HCT116 (cell line): ENCODE measurements around the gene RGS4. TPM values are rescaled to one million over a fixed set of nuclear protein-coding genes. Genes with fewer than 3 reads are reported as not detected.

ENCODE experiments used
- ATAC-seq: fragments of 200-7000 bp; cut with Tn5 transposase; 2 replicates; pipeline ENCODE4 v1.9.1; 2020; ENCODE audit warnings: mild to moderate bottlenecking, moderate library complexity
- BruUV-seq: library from RNA; stranded (reverse); fragments of 400-500 nt; replicated peaks from 2 replicates; lab custom pipeline; 2021; lab: Mats Ljungman, UMichigan
- CTCF ChIA-PET: fragments of 300-600 bp; sonication (Branson Sonifier 250); formaldehyde crosslinking; loops from one replicate; lab custom pipeline; 2021; ENCODE audit warnings: antibody characterized with exemption; lab: Charles Lee
- POLR2A ChIA-PET: fragments of 300-600, 350-600 bp; sonication (Branson Sonifier 250); formaldehyde crosslinking; loops from one replicate; lab custom pipeline; 2021; ENCODE audit warnings: antibody characterized with exemption; lab: Charles Lee
- RAD21 ChIA-PET, 2 experiments: fragments of 300-600 bp; sonication (Branson Sonifier 250); formaldehyde crosslinking; loops; one replicate each; lab custom pipeline; 2023; ENCODE audit warnings: low total read pairs in 2 of 2; ENCODE audit not compliant: uncharacterized antibody in 2 of 2, unreplicated experiment in 2 of 2, low non-redundant PET in 1 of 2; lab: Charles Lee
- DNase-seq: peaks from one replicate; pipeline ENCODE4 v3.0.0-alpha.2; 2010; ENCODE audit warnings: low read depth, low spot score
- H2AFZ ChIP-seq: fragments of 200-600 bp; shearing (Covaris generic), sonication (generic); 2 replicates; pipeline ENCODE4 v1.6.1; 2017; ENCODE audit warnings: low read depth, mixed run types, mixed read lengths, antibody characterized with exemption, low read length; ENCODE audit not compliant: poor library complexity, severe bottlenecking
- H3K27ac ChIP-seq: 2 replicates; pipeline ENCODE4 v1.5.1; 2012; ENCODE audit warnings: low read depth, low read length
- H3K27me3 ChIP-seq: fragments of 200-600 bp; sonication (generic); 2 replicates; pipeline ENCODE4 v1.6.1; 2016; ENCODE audit warnings: mixed run types, low read length, mixed read lengths; ENCODE audit not compliant: insufficient read depth
- H3K36me3 ChIP-seq, 2 experiments: fragments of 200-500 bp in 1 of 2; fragments of 200-600 bp in 1 of 2; sonication (Bioruptor generic) in 1 of 2; sonication (generic) in 1 of 2; 2 replicates each; pipeline versions ENCODE4 v1.5.1 to v1.6.1; 2014 to 2016; ENCODE audit warnings: low read length in 2 of 2, inconsistent platforms in 1 of 2, mixed read lengths in 1 of 2, mixed run types in 1 of 2; ENCODE audit not compliant: insufficient read depth in 2 of 2, control insufficient read depth in 1 of 2
- H3K4me1 ChIP-seq, 2 experiments: fragments of 200-600 bp in 1 of 2; sonication (generic) in 1 of 2; 2 replicates each; pipeline versions ENCODE4 v1.5.1 to v1.6.1; 2012 to 2017; ENCODE audit warnings: low read length in 2 of 2, inconsistent platforms in 1 of 2, mild to moderate bottlenecking in 1 of 2, mixed read lengths in 1 of 2, mixed run types in 1 of 2, moderate library complexity in 1 of 2; ENCODE audit not compliant: insufficient read depth in 2 of 2, control insufficient read depth in 1 of 2
- H3K4me2 ChIP-seq: fragments of 200-600 bp; sonication (generic); 2 replicates; pipeline ENCODE4 v1.6.1; 2017; ENCODE audit warnings: mixed run types, low read length, mixed read lengths
- H3K4me3 ChIP-seq, 2 experiments: fragments of 200-600 bp in 1 of 2; sonication (generic) in 1 of 2; replicated peaks in 1 of 2; 2 replicates each; pipeline ENCODE4 v1.5.1; 2011 to 2016; ENCODE audit warnings: low read length in 2 of 2, control low read depth in 1 of 2, low read depth in 1 of 2, mild to moderate bottlenecking in 1 of 2, mixed read lengths in 1 of 2, mixed run types in 1 of 2
- H3K79me2 ChIP-seq: fragments of 200-600 bp; sonication (generic); 2 replicates; pipeline ENCODE4 v1.6.1; 2017; ENCODE audit warnings: mild to moderate bottlenecking, mixed run types, low read length, moderate library complexity, mixed read lengths; ENCODE audit not compliant: insufficient read depth
- H3K9ac ChIP-seq: fragments of 200-600 bp; sonication (generic); 2 replicates; pipeline ENCODE4 v1.6.1; 2016; ENCODE audit warnings: low read length, mixed read lengths
- H3K9me2 ChIP-seq: fragments of 200-600 bp; sonication (generic), shearing (Covaris generic); 2 replicates; pipeline ENCODE4 v1.6.1; 2017; ENCODE audit warnings: mixed run types, mild to moderate bottlenecking, moderate library complexity; ENCODE audit not compliant: insufficient read depth
- H3K9me3 ChIP-seq, 2 experiments: fragments of 200-500 bp in 1 of 2; fragments of 200-600 bp in 1 of 2; sonication (Bioruptor generic) in 1 of 2; sonication (generic) in 1 of 2; 2 replicates each; pipeline ENCODE4 v1.6.1; 2014 to 2017; ENCODE audit warnings: low read length in 2 of 2, mixed read lengths in 2 of 2, inconsistent platforms in 1 of 2, low read depth in 1 of 2, mild to moderate bottlenecking in 1 of 2, mixed run types in 1 of 2, moderate library complexity in 1 of 2; ENCODE audit not compliant: control insufficient read depth in 1 of 2, insufficient read depth in 1 of 2
- H4K20me1 ChIP-seq: fragments of 200-600 bp; sonication (generic), shearing (Covaris generic); 2 replicates; pipeline ENCODE4 v1.6.1; 2017; ENCODE audit warnings: mixed run types, mild to moderate bottlenecking, moderate library complexity; ENCODE audit not compliant: insufficient read depth
- CBX3 ChIP-seq: IDR thresholded peaks from 2 replicates; pipeline ENCODE4 v1.6.1; 2012; ENCODE audit warnings: low read depth
- EGR1 ChIP-seq: IDR thresholded peaks from 2 replicates; pipeline ENCODE4 v1.6.1; 2012; ENCODE audit warnings: low read depth
- FOSL1 ChIP-seq: IDR thresholded peaks from 2 replicates; pipeline ENCODE4 v1.6.1; 2012; ENCODE audit warnings: low read depth
- JUND ChIP-seq: IDR thresholded peaks from 2 replicates; pipeline ENCODE4 v1.6.1; 2012
- MAX ChIP-seq: IDR thresholded peaks from 2 replicates; pipeline ENCODE4 v1.6.1; 2012
- POLR2A ChIP-seq: IDR thresholded peaks from 2 replicates; pipeline ENCODE4 v1.7.0; 2011; ENCODE audit warnings: borderline replicate concordance; ENCODE audit not compliant: insufficient read depth, insufficient read length; ENCODE audit errors: extremely low read depth
- POLR2AphosphoS5 ChIP-seq: IDR thresholded peaks from 2 replicates; pipeline ENCODE4 v1.6.1; 2011; ENCODE audit warnings: mild to moderate bottlenecking, low read depth, low read length, moderate library complexity
- SRF ChIP-seq: IDR thresholded peaks from 2 replicates; pipeline ENCODE4 v1.6.1; 2012; ENCODE audit warnings: low read depth
- YY1 ChIP-seq: IDR thresholded peaks from 2 replicates; pipeline ENCODE4 v1.6.1; 2011; ENCODE audit warnings: low read length, low read depth, moderate library complexity, mild to moderate bottlenecking; ENCODE audit not compliant: insufficient replicate concordance; ENCODE audit errors: extremely low read depth
- intact Hi-C: fragments of 100-400 bp; cut with micrococcal nuclease; formaldehyde crosslinking; loops from 2 replicates; pipeline ENCODE4 v1.10.0; 2022
- total RNA-seq: library from RNA; stranded (reverse); gene quantifications from one replicate; pipeline ENCODE4 v1.2.1, GENCODE V29; 2021; ENCODE audit not compliant: unreplicated experiment

Gene RGS4
- total RNA-seq, 1 experiment from 2014 or later: not detected

- CTCF ChIA-PET: no interaction called here
- no peaks in the 10 kb centered on the region for H3K9me2 ChIP-seq
- no peaks in the 10 kb centered on the region for H4K20me1 ChIP-seq
- BruUV-seq: no TSS peak
- no peaks in the 10 kb centered on the region for H3K4me1 ChIP-seq
- ATAC-seq: no peak
- H3K9ac ChIP-seq: no peak overlapping the region
- H2AFZ ChIP-seq: no peak overlapping the region
- H3K9me3 ChIP-seq: no peaks in the 10 kb centered on the region
- POLR2A ChIA-PET: no interaction called here
- TF ChIP-seq CBX3 (no peak), MAX (no peak), POLR2A (no peak), YY1 (no peak), EGR1 (no peak), POLR2AphosphoS5 (no peak), FOSL1 (no peak)
- no peak overlapping the region for H3K4me3 ChIP-seq
- no peak overlapping the region for H3K4me2 ChIP-seq
- H3K27ac ChIP-seq: no peak overlapping the region
- no peaks in the 10 kb centered on the region for H3K79me2 ChIP-seq
- RAD21 ChIA-PET: no interaction called here
- DNase-seq: no peak
- H3K36me3 ChIP-seq: no peaks in the 10 kb centered on the region
- H3K27me3 ChIP-seq: no peaks in the 10 kb centered on the region
- intact Hi-C loops: no loop called here
Observed at GRCh38 chr1:163054181-163054591, 15.0 kb upstream of the RGS4 start.

- ATAC-seq: no peak
- ChIA-PET POLR2A (no interaction called here), CTCF (no interaction called here), RAD21 (no interaction called here)
- Histone ChIP-seq H3K9me3 (no peaks in the 10 kb centered on the region), H2AFZ (no peak overlapping the region), H3K4me2 (no peak overlapping the region), H3K27ac (no peak overlapping the region), H3K27me3 (no peaks in the 10 kb centered on the region), H3K4me1 (no peaks in the 10 kb centered on the region), H3K4me3 (no peak overlapping the region), H3K36me3 (no peaks in the 10 kb centered on the region), H4K20me1 (no peaks in the 10 kb centered on the region), H3K9me2 (no peaks in the 10 kb centered on the region), H3K9ac (no peak overlapping the region), H3K79me2 (no peaks in the 10 kb centered on the region)
- no peak for DNase-seq
- no peak for TF ChIP-seq JUND
- TF ChIP-seq SRF: peak; percentile 51; the same call in 1 of the 2 replicates
- BruUV-seq: no TSS peak
- intact Hi-C loops: no loop called here
Observed at GRCh38 chr1:163055005-163055404, 14.2 kb upstream of the RGS4 start.
